Dermis microvascular lymphatic vessel endothelial cell (primary cell): ENCODE data around the gene DYNLT1. TPM values are rescaled to one million over a fixed set of nuclear protein-coding genes. Genes with fewer than 3 reads are reported as not detected.
A peak's percentile ranks its signal among the peaks of the same experiment; 100 is the strongest.

Experiments
- DNase-seq, 2 donors: peaks; one replicate each; pipeline versions ENCODE4 v3.0.0 to v3.0.0-alpha.2; 2010; ENCODE audit warnings: low read depth in 2 of 2
- total RNA-seq: library from RNA; depleted of rRNA; stranded (reverse); fragments of >200 nt; gene quantifications from 2 replicates; pipeline ENCODE4 v1.2.1, GENCODE V29; 2014

DYNLT1 gene
- total RNA-seq, 1 donor from 2014 or later = 81.1 TPM

DNA sequence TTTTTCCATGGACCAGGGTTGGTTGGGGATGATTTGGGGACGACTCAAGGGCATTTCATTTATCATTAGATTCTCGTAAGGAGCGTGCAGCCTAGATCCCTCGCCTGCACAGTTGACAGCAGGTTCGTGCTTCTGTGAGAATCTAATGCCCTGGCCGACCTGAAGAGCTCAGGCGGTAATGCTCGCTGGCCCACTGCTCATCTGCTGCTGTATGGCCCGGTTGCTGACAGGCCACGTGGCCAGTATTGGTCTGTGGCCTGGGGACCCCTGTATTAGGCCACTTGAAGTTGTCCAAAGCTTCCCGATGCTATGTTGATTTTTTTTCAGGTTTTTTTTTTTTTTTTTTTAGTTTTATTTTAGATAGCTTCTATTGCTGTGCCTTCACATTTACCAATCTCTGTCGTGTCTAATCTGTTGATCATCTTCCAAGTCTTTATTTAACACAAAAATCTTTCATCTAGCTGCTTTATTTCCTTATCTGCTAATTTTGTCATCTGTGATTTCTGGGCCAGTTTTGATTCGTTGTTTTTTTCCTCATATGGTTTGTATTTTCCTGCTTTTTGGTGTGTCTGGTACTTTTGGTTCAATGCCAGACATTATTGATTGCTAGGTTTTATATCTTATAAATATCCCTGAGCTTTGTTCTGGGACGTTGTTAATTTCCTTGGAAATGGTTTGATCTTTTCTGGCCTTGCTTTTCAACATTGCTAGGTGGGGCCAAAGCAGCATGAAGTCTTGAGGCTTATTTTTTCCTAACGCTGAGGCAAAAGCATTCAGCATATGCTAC, 41.1 kb downstream of the DYNLT1 start:
- DNase-seq = no peak

DNA sequence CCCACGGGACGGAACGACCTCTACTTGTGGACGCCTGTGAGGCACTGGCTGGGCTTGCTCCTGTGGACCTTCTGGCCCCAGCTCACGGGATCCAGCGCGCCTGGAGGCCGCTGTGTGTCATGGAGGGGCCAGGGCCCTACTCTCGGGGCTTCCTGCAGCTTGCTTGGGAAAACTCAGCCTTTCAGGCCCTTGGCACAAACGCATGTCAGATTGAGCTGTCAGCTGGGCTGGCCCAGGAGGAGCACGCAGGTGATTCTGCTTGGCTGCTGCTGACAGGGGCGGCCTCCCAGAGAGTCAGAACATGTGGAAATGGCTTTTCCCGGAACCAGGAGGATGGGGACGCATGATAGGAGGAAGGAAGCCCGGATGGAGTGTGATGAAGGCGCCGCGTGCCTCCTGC, 44.9 kb downstream of the DYNLT1 start:
- DNase-seq = no peak

DNA sequence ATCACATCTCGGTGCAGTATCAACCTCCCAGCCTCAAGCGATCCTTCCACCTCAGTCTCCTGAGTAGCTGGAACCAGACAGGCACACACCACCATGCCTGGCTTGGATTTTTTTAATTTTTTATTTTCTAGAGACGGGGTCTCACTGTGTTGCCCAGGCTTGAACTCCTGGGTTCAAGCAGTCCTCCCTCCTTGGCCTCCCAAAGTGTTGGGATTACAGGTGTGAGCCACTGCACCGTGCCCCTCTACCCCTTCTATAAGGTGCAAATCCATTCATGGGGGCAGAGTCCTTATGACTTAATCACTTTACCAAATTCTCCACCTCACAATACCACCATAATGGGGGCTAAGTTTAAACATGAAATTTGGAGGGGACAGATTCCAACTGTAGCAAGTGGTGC, 47.0 kb downstream of the DYNLT1 start:
- no peak for DNase-seq

DNA sequence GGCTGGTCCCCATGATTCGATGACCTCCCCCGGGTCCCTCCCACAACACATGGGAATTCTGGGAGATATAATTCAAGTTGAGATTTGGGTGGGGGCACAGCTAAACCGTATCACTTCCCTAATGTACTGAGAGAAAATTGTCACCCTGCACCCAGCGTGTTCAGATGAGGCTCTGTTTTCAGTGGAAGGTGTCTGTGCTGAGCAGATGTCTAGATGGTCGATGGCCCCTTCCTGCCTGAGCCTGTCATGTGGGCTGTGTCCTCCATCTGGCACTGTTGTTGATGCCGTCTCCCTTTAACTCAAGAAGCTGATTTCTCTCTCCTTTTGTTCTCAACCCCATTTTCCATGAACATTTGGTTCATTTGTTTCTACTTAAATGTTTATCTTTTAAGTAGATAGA, 47.7 kb downstream of the DYNLT1 start:
- no peak for DNase-seq

DNA sequence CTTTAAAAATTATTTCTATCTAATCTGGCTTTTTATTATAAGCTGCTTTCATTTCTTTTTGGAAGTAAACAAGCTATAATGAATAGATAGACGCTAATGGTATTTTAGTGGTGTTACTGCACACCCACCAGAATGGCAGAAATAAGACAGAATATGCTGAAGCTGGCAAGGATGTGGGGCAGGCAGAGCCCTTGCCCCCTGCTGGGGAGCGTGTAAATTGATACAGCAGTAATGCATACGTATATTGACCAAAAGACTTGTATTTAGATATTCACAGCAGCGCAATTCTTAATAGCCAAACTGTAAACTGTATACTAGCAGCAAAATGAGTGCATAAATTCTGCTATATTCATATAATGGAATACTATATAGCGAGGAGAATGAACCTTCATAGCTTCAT, 49.3 kb downstream of the DYNLT1 start:
- peak in 1 of 2 donors; percentile 40 for DNase-seq

DNA sequence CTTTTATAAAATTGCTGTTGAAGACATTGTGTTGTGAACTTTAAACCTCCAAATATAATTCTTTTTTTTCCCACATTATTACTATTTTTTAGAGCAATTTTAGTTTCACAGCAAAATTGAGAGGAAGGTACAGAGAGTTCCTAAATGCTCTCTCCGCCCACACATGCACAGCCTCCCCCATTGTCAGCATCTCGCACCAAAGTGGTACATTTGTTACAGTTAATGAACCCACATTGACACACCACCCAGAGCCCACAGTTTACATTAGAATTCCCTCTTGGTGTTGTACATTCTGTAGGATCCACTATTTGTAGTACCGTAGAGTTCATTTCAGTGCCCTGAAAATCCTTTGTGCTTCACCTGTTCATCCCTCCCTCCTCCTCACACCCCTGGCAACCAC, 50.9 kb downstream of the DYNLT1 start:
- no peak for DNase-seq

DNA sequence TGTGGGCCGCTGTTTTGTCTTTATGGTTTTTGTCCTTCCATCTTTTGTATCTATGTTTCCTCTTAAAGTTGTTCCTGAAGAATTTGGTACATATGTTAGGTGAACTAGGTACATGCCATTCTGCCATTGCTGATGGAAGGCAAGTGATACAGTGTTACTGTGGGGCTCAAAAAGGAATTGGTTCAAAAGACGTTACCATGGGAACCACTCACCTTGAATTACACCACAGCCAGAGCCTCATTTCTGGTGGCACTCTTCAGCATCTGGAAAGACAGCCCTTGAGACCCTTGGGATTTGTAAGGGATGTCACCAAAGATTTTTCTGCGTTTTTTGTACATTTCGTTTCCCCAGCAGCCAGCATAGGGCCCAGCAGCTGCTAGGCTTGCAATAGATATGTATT, 52.7 kb downstream of the DYNLT1 start:
- DNase-seq = no peak

DNA sequence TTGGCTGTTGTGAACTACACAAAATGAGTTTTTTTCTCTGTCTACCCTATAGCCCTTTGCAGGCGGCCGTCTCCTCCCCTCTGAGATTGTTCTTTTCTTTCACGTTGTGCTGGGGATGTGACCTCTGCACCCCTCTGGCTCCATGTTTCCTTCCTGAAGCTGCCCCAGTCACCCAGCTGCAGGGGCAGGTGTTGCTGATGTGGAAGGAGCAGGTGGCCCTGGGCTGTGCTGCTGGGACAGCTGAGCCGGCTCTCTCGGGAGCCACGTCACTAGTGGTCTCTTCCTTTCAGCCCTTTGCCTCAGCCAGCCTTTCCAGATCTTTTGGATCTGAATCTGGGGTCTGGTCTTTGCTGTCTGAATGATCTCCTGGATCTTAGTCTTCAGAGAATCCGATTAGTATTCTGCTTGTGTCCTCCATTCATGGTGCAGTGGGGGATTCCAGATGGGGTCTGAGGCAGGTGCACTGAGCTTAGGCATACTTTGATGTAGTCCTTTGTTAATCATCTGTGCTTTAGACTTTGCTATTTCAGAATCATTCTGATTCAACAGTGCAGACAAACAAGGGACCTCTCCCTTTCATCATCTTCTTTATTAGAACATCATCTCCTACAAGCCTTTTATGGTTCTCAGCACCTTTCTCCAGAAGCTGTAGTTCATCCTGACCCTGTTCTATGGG, 53.3 kb downstream of the DYNLT1 start:
- peak in 1 of 2 donors; percentile 26 for DNase-seq

DNA sequence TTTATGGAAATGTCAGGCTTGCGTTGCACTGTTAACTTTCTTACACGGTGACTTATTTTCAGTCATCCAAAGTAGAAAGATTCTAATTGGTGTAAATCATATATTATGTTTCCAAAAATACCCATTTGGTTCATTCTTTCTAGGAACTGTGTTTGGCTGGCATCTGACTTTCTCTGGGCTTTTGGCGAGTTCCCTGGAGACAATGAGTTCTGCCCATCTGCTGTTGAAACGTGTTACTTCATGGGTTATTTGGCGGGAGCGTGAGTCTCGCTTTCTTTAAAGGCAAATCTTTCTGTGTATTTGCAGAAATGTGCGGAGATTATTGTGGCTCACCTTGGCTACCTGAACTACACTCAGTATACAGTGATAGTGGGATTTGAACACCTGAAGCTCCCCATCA, 55.2 kb downstream of the DYNLT1 start:
- no peak for DNase-seq

DNA sequence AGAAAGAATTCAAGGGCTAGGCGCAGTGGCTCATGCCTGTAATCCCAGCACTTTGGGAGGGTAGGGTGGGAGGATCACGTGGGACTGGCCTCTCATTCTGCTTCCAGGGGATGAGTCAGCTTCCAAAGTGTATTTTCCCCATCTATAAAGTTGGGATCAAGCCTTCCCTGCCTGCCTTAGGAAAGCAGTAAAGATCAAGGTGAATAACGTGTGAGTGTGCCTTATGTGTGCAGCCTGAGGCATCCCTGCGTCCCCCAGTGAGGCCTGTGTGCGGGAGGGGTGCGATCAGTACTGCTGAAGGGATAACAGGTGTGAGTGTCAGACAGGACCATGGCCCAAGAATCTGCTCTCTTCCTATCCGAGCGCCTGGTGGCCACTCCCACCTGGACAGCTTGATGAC, 57.9 kb downstream of the DYNLT1 start:
- DNase-seq = no peak

Other genes starting within 250 kb of the DYNLT1 start
- 32.2 and 40.0 TPM in 2 replicates for gene TMEM181, start 84.7 kb downstream of the DYNLT1 start, total RNA-seq
- 0.51 and 0.76 TPM in 2 replicates for gene SYTL3, start 5.3 kb upstream of the DYNLT1 start, total RNA-seq
- gene EZR, start 174.6 kb upstream of the DYNLT1 start, total RNA-seq = 48.8 and 64.4 TPM in 2 replicates